Measurements from ENCODE around the gene MYO1E. TPM values are rescaled to one million over a fixed set of nuclear protein-coding genes. Genes with fewer than 3 reads are reported as not detected.

MYO1E gene
- total RNA-seq, 4 donors from 2014 or later = 245 to 380 (median 268) TPM

- TF ChIP-seq POLR2A (IDR thresholded peaks at IDR 0.05) (no peak), CTCF (IDR thresholded peaks at IDR 0.05) (no peak)
Measured at GRCh38 chr15:59111251-59111650, 261.4 kb downstream of the MYO1E start.

GRCh38 chr15:59105854-59106253 lies 266.8 kb downstream of the MYO1E start:
- Histone ChIP-seq H3K27me3 (no peaks in the 10 kb centered on the region), H3K4me3 (peak overlapping the region; percentile 47 to 86 (median 71)), H3K36me3 (peaks cover 0 to 4% (median 0%) of the 10 kb centered on the region in 3 donors), H3K9me3 (no peaks in the 10 kb centered on the region), H3K4me1 (peaks cover 0 to 7% (median 0%) of the 10 kb centered on the region in 4 donors), H3K27ac (no peak overlapping the region)
- TF ChIP-seq POLR2A (IDR thresholded peaks at IDR 0.05) (no peak), CTCF (IDR thresholded peaks at IDR 0.05) (peak in 3 of 6 experiments; percentile 25 to 46 (median 45))
- no peak for DNase-seq

More at GRCh38 chr15:59111251-59111650, 261.4 kb downstream of the MYO1E start:
- H3K36me3 ChIP-seq = peaks cover 0 to 4% (median 0%) of the 10 kb centered on the region in 3 donors
- no peak for DNase-seq
- H3K9me3 ChIP-seq = no peaks in the 10 kb centered on the region
- H3K4me1 ChIP-seq = no peaks in the 10 kb centered on the region
- H3K27ac ChIP-seq = no peak overlapping the region
- no peaks in the 10 kb centered on the region for H3K27me3 ChIP-seq
- H3K4me3 ChIP-seq = no peak overlapping the region

- Histone ChIP-seq H3K27me3 (no peaks in the 10 kb centered on the region), H3K4me1 (peaks cover 0 to 7% (median 0%) of the 10 kb centered on the region in 4 donors), H3K4me3 (peak within 1 kb of the TSS; percentile 47 to 86 (median 71)), H3K36me3 (peaks cover 0 to 4% (median 0%) of the 10 kb centered on the region in 3 donors), H3K27ac (peak within 1 kb of the TSS in 3 of 4 donors; percentile 6 to 49 (median 32)), H3K9me3 (no peaks in the 10 kb centered on the region)
- DNase-seq = peak; percentile 81 to 93 (median 90)
- no peak for TF ChIP-seq CTCF (IDR thresholded peaks at IDR 0.05)
- no peak for TF ChIP-seq POLR2A (IDR thresholded peaks at IDR 0.05)
Measured at GRCh38 chr15:59104912-59105732, 267.5 kb downstream of the MYO1E start, which contains the start of gene CCNB2. Gene CCNB2, plus strand, starts transcription at chr15:59105146. Its CDS starts 123 bp downstream, at chr15:59105269.

GRCh38 chr15:59104602-59104911 lies 268.1 kb downstream of the MYO1E start:
- peaks cover 0 to 4% (median 0%) of the 10 kb centered on the region in 3 donors for H3K36me3 ChIP-seq
- peak overlapping the region; percentile 47 to 86 (median 71) for H3K4me3 ChIP-seq
- no peaks in the 10 kb centered on the region for H3K9me3 ChIP-seq
- TF ChIP-seq POLR2A (IDR thresholded peaks at IDR 0.05) = no peak
- TF ChIP-seq CTCF (IDR thresholded peaks at IDR 0.05) = no peak
- H3K4me1 ChIP-seq = peaks cover 0 to 7% (median 0%) of the 10 kb centered on the region in 4 donors
- peak overlapping the region in 2 of 4 donors; percentile 6 to 49 for H3K27ac ChIP-seq
- no peak for DNase-seq
- H3K27me3 ChIP-seq = no peaks in the 10 kb centered on the region

GRCh38 chr15:59099162-59099685 lies 273.4 kb downstream of the MYO1E start:
- H3K9me3 ChIP-seq = no peaks in the 10 kb centered on the region
- peaks cover 0 to 42% (median 0%) of the 10 kb centered on the region in 3 donors for H3K36me3 ChIP-seq
- no peak overlapping the region for H3K27ac ChIP-seq
- no peaks in the 10 kb centered on the region for H3K27me3 ChIP-seq
- H3K4me3 ChIP-seq = no peak overlapping the region
- no peak for TF ChIP-seq CTCF (IDR thresholded peaks at IDR 0.05)
- no peak for TF ChIP-seq POLR2A (IDR thresholded peaks at IDR 0.05)
- no peak for DNase-seq
- no peaks in the 10 kb centered on the region for H3K4me1 ChIP-seq
